Measurements from ENCODE around the gene SPANXN3.

GRCh38 chrX:143486105-143486504, 31.2 kb downstream of the SPANXN3 start:
- TF ChIP-seq CTCF (IDR thresholded peaks at IDR 0.05) (no peak), POLR2A (IDR thresholded peaks at IDR 0.05) (no peak)
